Renal cortex interstitium (tissue), 11 donors: ENCODE data around the gene BRAT1. TPM values are rescaled to one million over a fixed set of nuclear protein-coding genes. Genes with fewer than 3 reads are reported as not detected.

ENCODE experiments used
- DNase-seq, 11 donors: peaks; one replicate each; pipeline ENCODE4 v3.0.0-alpha.2; 2013; ENCODE audit warnings: low read depth in 9 of 11, low spot score in 4 of 11; ENCODE audit errors: extremely low read depth in 1 of 11
- polyA plus RNA-seq, 3 donors: library from polyadenylated mRNA; unstranded; fragments of 120-200 nt; gene quantifications; one replicate each; pipeline ENCODE4 v1.2.1, GENCODE V29; 2013; ENCODE audit not compliant: insufficient read length in 3 of 3

BRAT1 gene
- polyA plus RNA-seq, 3 donors: 21.5 to 37.7 (median 36.2) TPM

DNA sequence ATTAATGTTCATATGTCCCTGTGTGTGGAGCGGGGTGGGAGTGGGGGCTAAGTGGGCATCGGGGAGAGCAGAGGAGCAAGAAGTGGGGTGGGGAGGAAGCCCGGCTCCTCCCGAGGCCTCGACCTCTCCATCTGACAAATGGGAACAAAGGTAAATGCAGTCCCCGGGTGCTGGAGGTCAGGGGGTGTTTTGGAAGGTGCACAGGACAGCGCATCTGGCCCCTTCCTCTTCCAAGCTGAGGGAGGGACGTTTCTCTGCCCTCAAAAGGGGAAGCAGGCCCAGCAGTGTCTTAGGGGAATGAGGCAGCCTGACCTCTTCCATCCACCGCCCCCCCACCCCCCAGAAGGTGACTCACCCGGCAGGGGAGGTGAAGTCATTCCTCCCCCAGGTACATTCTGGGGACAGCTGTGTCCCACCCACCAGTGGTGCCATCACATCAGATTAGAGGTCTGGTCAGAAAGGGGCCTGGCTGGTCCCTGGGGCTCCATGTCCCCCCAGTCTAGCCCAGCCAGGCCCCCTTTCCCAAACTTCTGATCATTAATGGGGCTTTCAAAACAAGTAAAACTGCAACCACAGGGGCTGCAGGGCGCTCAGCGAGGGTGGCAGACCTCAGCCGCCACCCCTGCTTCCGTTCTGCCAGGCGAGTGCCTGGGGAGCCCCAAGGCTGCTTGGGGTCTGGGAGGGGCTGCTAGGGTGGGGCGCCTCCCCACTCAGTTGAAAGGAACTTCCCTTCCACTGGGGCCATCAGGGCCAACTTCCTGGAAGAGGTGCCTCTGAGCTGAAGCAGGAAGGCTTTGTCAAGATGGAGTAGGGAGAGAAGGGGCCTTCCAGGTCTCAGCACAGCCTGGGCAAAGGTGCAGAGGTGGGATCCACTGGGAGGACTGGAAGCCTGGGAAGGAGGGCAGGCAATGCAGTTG lies 25.0 kb downstream of the BRAT1 start:
- DNase-seq: no peak

DNA sequence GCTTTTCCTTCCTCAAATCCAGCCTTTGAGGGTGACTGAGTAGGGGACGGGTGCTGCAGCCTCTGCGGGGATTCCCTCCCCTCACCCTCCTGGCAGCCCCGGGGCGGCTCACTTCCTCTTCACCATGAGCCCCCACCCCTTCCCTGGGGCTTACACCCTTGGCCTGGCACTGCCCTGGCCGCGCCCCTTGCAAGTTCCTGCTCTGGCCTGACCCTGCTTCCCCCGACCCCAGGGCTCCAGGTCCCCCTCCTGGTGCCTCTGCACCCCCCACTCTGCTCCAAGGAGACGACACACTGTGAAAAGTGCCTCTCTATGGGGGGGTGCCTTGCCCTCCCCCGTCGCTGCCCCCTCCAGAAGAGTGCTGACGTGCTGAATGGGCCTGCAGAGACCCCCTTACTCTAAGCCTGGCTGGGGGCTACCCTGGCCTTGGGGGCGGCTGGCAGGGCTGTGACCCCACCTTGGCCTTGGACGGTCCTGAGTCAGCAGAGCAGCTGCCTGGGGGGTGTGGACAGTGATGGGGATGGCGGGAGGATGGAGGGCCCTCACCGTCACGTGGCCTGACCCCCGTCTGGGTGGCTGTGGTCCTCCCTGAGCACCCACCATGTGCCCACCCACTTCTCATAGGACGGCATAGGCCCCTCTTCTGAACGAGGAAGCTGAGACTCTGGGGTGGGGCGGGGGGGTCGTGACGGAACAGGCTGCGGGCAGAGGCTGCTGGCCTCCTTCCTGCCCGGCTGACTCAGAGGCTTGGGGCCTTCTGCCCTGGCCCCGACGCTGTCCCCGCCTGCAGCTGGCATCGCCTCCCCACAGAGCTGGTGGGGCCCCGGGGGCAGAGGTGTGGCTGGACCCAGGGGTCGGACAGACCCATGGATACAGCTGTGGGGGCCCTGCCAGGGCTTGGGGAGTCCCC lies 25.9 kb downstream of the BRAT1 start:
- no peak for DNase-seq

DNA sequence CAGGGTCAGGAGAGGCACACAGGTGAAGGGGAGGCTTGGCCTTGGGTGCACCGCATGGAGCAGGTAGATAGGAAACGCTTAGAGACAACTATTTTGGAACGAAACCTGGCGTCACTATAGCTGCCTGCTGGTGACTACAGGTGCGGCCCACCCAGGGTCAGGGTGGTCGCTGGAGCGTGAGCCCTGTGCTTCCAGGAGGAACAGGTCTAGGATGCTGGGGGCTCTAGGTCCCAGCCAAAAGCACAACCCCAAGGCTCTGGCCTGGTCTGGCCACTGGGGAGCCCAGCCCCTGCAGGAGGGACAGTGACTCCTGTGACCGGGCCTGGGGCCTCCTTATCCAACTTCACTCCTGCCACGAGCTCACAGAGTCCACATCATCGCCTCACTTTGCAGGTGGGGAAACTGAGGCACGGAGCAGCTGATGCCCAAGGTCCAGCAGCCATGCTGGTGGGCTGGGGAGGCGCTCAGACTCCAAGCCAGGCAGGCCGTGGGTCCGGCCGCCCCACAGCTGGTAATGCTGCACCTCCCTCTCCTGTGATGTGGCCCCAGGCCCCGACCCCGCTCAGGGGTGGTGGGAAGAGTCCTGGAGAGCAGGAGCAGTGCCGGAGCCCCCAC lies 26.7 kb downstream of the BRAT1 start:
- no peak for DNase-seq

DNA sequence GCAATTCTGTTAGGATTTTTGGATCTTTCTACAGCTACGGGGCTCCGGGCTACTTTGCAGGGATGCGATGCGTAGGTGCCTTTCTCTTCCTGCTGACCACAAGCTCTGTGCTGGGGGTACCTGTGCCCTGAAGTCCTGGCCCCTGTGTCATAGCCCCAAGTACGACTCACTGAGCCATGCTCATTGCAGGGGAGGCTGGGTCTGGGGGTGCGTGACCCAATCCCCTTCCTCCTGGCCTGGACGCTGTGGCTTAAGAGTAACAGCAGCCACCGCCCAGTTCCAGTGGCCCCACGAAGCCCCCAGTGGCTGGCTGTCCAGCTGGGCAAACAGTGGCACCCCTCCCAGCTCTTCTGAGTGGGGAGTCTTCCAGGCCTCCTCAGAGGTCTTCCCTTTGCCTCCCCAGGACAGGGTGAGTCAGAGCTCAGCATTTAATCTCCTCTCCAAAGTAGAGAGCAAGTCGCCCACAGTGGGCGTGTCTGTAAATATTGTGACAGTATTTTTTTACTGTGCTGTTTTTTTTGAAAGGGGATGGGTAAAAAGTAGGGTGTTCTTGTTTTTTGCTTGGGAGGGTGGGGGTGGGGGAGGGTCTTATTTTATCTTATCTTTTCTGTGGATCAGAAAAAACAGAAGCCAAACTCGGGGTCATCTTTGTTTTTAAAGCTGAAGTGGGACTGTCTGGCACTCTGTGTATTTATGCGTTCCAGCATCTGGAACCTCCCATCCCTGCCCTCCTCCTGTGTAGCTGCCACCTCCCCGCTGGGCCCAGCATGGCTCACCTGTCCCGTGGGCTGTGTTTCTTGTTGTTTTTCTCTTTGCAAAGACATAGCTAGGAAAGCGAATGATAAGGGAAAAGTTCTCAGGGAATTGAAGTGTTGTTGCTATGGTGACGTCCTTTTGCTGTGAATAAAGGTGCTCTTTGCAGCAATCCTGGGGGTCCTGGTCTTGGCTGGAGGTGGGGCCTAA lies 27.5 kb downstream of the BRAT1 start:
- DNase-seq: no peak

DNA sequence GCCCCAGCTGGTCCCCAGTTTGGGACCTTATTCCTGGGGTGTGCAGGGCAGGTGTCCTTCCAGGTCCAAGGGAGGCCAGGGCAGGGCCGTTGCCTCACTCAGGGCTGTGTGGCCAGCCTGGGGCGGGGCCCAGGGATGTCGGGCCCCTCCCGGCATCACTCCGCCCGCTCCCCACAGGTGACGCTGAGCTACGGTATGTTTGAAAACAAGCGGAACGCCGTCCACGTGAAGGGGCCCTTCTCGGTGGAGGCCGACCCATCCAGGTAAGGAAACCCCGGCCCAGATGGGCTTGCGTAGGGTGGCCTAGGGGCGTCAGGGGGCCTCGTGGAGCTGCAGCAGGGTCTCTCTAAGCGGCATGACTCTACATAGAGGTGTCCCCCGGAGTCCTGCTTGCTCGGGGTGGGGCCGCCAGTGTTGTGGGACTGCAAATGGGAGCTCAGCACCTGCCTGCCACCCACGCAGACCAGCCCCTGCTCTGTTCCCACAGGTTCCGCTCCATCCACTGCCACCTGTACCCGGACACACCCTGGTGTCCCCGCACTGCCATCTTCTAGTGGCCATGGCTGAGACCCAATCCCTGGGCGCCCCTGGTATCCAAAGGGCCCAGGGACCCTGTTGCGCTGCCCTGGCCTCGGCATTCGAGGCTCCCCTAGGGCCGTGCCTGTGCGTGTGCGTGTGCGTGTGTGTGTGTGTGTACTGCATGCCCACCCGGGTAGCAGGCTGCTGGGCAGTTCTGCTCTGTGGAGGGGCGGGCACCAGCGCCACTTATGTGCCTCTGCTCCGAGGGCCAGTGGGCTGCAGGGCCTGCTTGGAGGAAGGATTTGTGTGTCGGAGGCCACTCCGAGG lies 28.4 kb downstream of the BRAT1 start:
- no peak for DNase-seq

DNA sequence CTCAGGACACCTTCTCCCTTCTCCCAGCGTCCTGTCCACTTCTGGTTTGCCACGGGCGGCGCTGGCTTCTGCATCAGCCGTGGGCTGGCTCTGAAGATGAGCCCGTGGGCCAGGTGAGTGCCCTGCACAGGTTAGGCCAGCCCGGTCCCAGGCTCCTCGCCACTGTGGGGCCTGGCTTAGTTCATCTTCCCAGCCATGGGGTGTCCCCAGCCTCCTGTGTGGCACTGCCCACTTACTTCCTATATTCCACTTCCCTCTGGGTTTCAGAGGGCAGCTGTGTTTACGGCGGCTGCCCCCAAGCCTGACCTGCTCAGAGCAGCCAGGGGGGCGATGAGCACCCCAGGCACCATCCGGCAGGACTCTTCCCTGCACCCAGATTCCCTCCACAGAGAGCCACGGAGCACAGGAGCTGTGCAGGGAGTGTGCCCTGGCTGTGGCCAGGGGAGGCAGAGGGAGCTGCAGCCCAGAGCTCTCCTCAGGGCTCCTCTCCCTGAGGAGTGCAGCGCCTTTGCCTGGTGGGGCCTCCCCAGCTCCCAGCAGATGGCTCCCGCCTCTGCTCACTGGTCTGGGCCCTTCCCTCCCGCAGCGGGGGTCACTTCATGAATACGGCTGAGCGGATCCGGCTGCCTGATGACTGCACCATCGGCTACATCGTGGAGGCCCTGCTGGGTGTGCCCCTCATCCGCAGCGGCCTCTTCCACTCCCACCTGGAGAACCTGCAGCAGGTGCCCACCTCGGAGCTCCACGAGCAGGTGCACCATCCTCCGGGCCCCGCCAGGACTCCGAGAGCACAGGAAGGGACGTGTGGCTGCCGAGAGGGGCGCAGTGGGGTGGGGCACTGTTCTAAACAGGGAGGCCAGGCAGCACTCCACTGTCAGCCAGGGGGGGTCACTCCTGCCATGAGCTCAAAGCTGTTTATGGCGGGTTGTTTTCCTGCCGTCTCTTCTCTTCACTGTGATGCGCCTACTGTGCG lies 29.4 kb downstream of the BRAT1 start:
- no peak for DNase-seq

DNA sequence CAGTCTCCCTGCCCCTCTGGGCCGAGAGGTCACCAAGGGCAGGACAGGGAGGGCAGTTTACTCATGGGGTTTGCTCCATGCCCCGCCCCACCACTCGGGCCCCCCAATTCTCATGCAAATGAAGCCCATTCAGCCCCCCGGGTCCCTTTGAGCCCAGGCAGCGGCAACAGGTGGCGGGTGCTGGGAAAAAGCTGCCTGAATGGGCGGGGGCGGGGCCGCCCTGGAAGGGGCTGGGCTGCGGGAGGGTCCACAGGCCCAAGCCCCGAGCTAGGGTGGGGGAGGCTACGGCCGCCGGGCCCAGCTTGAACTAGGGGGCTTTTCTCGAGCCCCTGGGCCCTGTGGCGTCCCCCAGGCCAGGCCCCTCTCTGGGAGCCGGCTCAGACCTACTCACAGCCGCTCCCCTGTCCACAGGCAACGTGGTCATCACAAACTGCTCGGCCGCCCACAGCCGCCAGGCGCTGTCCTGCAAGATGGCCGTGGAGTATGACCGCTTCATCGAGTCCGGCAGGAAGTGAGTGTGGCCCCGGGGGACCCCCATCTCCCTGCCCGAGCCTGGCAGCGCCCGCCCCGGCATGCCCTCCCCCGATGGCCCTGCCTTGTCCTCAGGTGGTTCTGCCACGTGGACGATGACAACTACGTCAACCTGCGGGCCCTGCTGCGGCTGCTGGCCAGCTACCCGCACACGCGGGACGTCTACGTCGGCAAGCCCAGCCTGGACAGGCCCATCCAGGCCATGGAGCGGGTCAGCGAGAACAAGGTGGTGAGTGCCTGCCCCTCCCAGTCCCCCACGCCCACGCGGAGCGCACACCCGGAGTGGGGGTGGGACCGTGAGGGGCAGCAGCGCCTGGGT lies 30.3 kb downstream of the BRAT1 start:
- DNase-seq: no peak

DNA sequence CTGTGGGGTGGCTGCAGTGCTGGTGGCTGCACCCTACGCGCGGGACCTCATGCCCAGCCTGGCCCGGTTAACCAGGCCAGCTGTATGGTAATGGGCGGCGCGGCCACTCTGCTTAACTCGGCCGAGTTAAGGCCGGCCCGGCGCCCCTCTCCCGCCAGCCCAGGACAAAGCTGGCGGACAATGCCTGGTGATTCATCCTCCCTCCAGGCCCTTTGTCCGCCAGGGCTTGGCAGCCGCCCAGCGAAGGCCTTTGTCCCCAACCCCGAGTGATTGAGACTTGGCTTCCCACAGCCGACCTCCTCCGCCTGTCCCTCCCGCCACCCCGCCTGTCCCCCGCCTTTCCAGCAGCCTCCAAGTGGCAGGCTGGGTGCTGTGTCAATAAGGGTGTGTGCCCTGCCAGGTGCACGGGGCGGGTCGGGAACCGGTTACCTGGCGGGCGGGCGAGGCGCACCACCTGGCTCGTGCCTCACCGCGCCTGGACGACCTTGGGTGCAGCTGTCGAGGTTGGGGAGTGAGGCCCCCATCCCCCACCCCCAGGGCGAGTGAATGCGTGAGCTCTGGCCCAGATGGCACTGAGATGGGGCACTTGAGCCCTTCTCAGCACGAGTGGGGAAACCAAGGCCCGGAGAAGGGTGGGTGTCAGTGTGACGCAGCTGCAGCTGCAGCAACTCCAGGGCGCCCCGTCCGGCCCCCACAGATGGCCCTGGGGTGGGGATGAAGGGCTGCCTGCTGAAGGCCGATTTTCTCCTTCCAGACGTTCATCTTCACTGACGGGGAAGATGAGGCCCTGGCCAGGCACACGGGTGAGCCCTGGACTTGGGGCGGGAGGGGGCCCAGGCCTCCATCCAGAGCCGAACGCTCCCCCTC lies 31.1 kb downstream of the BRAT1 start:
- DNase-seq: no peak

DNA sequence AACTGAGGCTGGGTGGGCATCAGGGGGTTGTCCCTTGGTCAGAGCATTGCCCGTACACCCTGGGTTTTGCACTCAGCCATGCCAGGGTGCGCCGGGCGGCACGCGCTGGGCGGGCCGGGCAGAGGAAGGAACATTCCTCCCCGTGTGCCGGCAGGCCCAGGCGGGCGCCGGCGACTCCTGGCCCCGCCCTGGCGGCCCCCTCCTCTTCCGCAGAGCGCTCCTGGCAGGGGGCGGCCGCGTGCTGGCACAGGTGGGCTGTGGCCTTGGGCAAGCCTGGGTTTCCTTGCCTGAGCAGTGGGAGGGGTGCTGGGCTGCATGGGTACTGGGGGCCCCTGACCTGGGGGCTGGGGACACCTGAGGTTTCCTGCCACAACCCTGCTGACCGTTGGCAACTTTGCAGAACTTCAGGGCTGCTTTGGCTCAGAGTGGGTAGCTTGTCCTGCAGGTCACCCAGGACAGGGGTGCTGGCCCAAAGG lies 31.8 kb downstream of the BRAT1 start:
- no peak for DNase-seq

DNA sequence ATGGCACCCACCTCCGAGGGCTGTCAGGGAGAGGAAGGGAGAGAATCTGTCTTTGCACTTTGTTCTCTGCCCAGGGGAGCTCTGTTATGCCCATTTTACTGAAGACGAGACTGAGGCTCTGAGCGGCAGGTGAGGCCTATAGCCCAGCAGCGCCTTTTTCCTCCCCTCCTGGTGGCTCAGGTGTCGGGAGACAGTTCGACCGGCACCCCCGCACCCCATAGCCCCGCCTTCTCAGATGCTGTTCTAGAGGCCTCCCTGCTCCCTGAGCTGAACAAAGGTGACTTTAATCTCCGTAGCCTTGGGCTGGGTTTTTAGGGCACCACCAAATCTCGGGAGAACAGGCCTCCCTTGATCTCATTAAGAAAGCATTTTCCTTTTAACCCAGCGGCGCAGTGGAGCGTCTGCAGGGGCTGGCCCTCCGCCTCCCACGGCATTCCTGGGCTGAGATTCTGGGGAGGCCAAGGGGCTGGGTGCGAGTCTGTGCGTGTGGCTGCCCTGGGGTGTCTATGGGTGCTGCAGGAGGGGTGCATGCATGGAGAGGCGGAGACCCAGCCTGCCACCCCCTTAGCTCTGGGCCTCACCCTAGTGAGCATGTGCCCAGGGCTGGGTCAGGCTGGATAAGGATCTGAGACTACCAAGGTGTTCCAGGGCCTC lies 32.4 kb downstream of the BRAT1 start:
- no peak for DNase-seq

DNA sequence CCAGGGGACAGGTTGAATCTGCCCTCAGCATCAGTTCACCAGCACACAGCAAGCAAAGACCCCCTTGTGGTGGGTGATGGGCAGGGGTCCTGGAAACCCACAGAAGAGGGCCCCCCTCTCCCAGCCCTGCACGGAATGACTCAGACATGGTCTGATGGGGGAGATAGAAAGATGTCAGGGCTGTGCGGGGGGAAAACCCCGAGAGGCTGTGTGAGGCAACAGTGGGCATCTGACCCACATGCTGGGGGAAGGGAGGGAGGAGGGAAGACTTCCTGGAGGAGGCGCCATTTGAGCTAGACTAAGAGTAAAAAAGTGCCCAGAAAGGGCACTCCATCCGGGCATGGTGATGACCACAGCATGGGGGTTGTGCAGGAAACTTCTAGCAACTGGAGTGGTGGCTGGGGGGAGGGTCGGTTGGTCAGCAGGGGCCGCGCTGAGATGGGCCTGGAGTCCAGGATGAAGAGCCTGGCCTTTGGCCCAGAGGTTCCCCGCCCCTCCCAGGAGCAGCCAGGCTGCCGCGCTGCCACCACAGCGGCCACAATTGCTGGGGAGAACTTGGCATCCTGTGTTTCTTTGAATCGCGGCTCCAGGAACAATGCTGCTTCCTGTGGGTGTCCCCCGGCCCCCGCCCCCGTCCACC lies 33.3 kb downstream of the BRAT1 start:
- no peak for DNase-seq

DNA sequence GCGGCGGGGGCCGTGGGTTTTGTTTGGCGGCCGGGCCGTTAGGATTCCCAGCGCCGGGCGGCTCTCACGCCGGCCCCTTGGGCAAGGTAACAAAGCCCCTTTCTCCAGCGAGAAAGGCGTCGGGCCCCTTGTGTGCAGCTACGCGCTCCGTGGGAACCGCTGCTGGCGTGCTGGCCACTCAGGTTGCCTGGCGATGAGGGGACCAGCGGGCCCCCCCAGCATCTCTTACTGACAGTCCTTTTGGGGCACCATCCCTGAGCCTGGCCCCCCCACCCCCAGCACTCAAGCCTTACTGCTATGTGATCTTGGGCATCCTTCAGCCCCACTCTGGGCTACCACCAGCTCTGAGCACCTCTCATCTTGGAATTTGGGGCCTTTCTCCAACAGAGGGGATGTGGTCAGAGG lies 34.0 kb downstream of the BRAT1 start:
- no peak for DNase-seq

DNA sequence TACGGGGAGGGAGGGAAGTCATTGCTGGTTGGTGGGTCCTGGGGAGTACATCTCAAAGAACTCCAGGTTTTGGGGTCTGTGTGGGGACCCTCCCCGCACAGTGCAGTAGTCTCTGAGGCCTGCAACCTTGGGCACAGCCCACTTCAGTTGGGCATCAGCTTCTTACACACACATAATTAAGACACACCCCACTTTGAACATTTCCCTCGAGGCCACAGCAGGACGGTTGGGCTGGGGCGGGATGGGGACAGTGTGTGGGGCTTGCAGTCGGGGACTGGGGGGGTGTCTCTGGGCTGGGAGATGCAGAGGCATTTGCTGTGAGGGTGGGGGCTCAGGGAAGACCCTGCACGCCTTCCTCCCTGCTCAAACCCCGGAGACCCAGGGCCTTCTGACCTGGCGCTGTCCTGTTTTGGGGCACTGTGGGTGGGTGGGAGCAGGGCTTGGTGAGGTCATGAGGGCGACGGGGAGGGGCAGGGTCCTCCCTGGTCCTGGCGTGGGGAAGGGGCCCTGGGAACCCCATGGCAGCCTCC lies 34.5 kb downstream of the BRAT1 start:
- no peak for DNase-seq
